K562 (cell line): ENCODE data around the gene IRF6. TPM values are rescaled to one million over a fixed set of nuclear protein-coding genes. Genes with fewer than 3 reads are reported as not detected.

Experiments
- FOS ChIP-seq: IDR thresholded peaks from 3 replicates; pipeline ENCODE4 v1.6.1; 2011; ENCODE audit not compliant: insufficient read length; ENCODE audit errors: extremely low read depth
- MBD1 ChIP-seq: fragments of 250-450 bp; sonication (Bioruptor Pico); IDR thresholded peaks from 2 replicates; pipeline ENCODE4 v1.8.0; 2022; ENCODE audit warnings: inconsistent platforms
- NFIX ChIP-seq: fragments of 250-450 bp; sonication (Bioruptor Pico); IDR thresholded peaks from 2 replicates; pipeline ENCODE4 v1.4.0; 2020; ENCODE audit warnings: low read depth, mild to moderate bottlenecking, moderate library complexity
- NR3C1 ChIP-seq: sonication (generic); formaldehyde crosslinking; IDR thresholded peaks from 2 replicates; pipeline ENCODE4 v1.8.1; 2022; ENCODE audit warnings: missing genetic modification reagents
- USF2 ChIP-seq: sonication (generic); formaldehyde crosslinking; IDR thresholded peaks from 2 replicates; pipeline ENCODE4 v1.5.0; 2020; ENCODE audit warnings: missing genetic modification reagents
- VEZF1 ChIP-seq: fragments of 200-800 bp; sonication (Bioruptor generic); IDR thresholded peaks from 2 replicates; pipeline ENCODE4 v1.6.1; 2017; ENCODE audit warnings: missing genetic modification characterization, missing compliant biosample characterization
- YBX1 ChIP-seq: fragments of 450-650 bp; IDR thresholded peaks from 2 replicates; pipeline ENCODE4 v1.7.1; 2016; ENCODE audit warnings: mild to moderate bottlenecking
- ZNF140 ChIP-seq: fragments of 250-450 bp; sonication (Bioruptor Pico); IDR thresholded peaks from 2 replicates; pipeline ENCODE4 v1.8.0; 2021; ENCODE audit warnings: moderate library complexity, mild to moderate bottlenecking, inconsistent platforms
- ZNF445 ChIP-seq: fragments of 250-450 bp; sonication (Bioruptor Pico); IDR thresholded peaks from 2 replicates; pipeline ENCODE4 v1.4.0; 2020; ENCODE audit warnings: low read depth, mild to moderate bottlenecking, moderate library complexity
- ZNF518B ChIP-seq: fragments of 250-450 bp; sonication (Bioruptor Pico); IDR thresholded peaks from 2 replicates; pipeline ENCODE4 v1.5.0; 2021; ENCODE audit warnings: mild to moderate bottlenecking, moderate library complexity
- polyA plus RNA-seq, 8 experiments: library from polyadenylated mRNA; depleted of rRNA in 4 of 8; stranded (reverse) in 5 of 8; unstranded in 3 of 8; fragments of >200 nt; fragmentation: Nextera tagmentation in 2 of 8; fragmentation: Illumina TruSeq in 1 of 8; extraction: Ambion mirVana in 2 of 8; extraction: Trizol in 1 of 8; gene quantifications; 2 replicates each; pipeline versions ENCODE4 v1.2.1 to v1.2.3, GENCODE V29; 2011 to 2014; ENCODE audit warnings: inconsistent platforms in 1 of 8, missing spikeins in 1 of 8
- total RNA-seq, 7 experiments: library from RNA; depleted of rRNA in 6 of 7; stranded (reverse); fragments of >200 nt in 6 of 7; fragmentation: Illumina TruSeq in 2 of 7; extraction: Trizol in 2 of 7; gene quantifications; 2 replicates each; pipeline versions ENCODE4 v1.2.1 to v1.2.3, GENCODE V29; 2011 to 2021; ENCODE audit warnings: low replicate concordance in 1 of 7

The IRF6 gene
- total and polyA plus RNA-seq, 9 of the 15 experiments (the other 6 are each of a cell fraction or from before 2014, with no cell fraction given): 0.03 to 0.65 (median 0.17) TPM

- TF ChIP-seq ZNF445: no peak
- no peak for TF ChIP-seq USF2 (CRISPR knock-in tag)
- TF ChIP-seq NR3C1: no peak
- no peak for TF ChIP-seq YBX1
- TF ChIP-seq FOS: peak; percentile 58
- TF ChIP-seq MBD1 (CRISPR knock-in tag): no peak
- no peak for TF ChIP-seq ZNF140 (CRISPR knock-in tag)
- no peak for TF ChIP-seq ZNF518B (CRISPR knock-in tag)
- TF ChIP-seq NFIX (CRISPR knock-in tag): no peak
- TF ChIP-seq VEZF1: no peak
These were observed 58.2 kb downstream of the IRF6 start (continued) for GRCh38 chr1:209747580-209748262.
